IMR-90 (cell line): ENCODE data around the gene MRPL33.

Source experiments
- BHLHE40 ChIP-seq: fragments of 150-350 bp; IDR thresholded peaks from 2 replicates; pipeline ENCODE4 v1.6.1; 2016; ENCODE audit warnings: mild to moderate bottlenecking, low read depth, low read length
- CHD1 ChIP-seq: IDR thresholded peaks from 2 replicates; pipeline ENCODE4 v1.6.1; 2012; ENCODE audit warnings: low read depth, low read length, improper control_type of control experiment
- FOS ChIP-seq: fragments of 150-350 bp; IDR thresholded peaks from 2 replicates; pipeline ENCODE4 v1.6.1; 2016; ENCODE audit warnings: low read depth, low read length
- MAFK ChIP-seq: IDR thresholded peaks from 2 replicates; pipeline ENCODE4 v1.6.1; 2012; ENCODE audit warnings: low read depth, low read length, improper control_type of control experiment
- MAZ ChIP-seq: IDR thresholded peaks from 2 replicates; pipeline ENCODE4 v1.6.1; 2012; ENCODE audit warnings: low read depth, mild to moderate bottlenecking, low read length, improper control_type of control experiment, moderate library complexity, borderline replicate concordance
- MXI1 ChIP-seq: IDR thresholded peaks from 2 replicates; pipeline ENCODE4 v1.6.1; 2012; ENCODE audit warnings: low read depth, mild to moderate bottlenecking, low read length, moderate library complexity, borderline replicate concordance
- POLR2A ChIP-seq: IDR thresholded peaks from 2 replicates; pipeline ENCODE4 v1.6.1; 2012; ENCODE audit warnings: mild to moderate bottlenecking, low read depth, low read length
- RAD21 ChIP-seq: IDR thresholded peaks from 2 replicates; pipeline ENCODE4 v1.6.1; 2012; ENCODE audit warnings: low read length, improper control_type of control experiment
- RCOR1 ChIP-seq: IDR thresholded peaks from 2 replicates; pipeline ENCODE4 v1.6.1; 2012; ENCODE audit warnings: mild to moderate bottlenecking, low read length, improper control_type of control experiment; ENCODE audit not compliant: insufficient replicate concordance
- RFX5 ChIP-seq: IDR thresholded peaks from 2 replicates; pipeline ENCODE4 v1.8.0; 2012; ENCODE audit warnings: low read depth, mild to moderate bottlenecking, low read length, moderate library complexity
- SMC3 ChIP-seq: fragments of 150-350 bp; IDR thresholded peaks from 2 replicates; pipeline ENCODE4 v1.6.1; 2016; ENCODE audit warnings: low read depth, mild to moderate bottlenecking, antibody characterized with exemption, low read length, moderate library complexity
- TF ChIP-seq, protein P1 (sequence below): conservative IDR thresholded peaks from 2 replicates; pipeline ENCODE4 v1.5.1; 2012; ENCODE audit warnings: mild to moderate bottlenecking, low read depth, low read length, improper control_type of control experiment
- TF ChIP-seq, protein P2 (sequence below): fragments of 150-350 bp; IDR thresholded peaks from 2 replicates; pipeline ENCODE4 v1.6.1; 2016; ENCODE audit warnings: low read depth, mild to moderate bottlenecking, low read length, moderate library complexity, borderline replicate concordance

DNA sequence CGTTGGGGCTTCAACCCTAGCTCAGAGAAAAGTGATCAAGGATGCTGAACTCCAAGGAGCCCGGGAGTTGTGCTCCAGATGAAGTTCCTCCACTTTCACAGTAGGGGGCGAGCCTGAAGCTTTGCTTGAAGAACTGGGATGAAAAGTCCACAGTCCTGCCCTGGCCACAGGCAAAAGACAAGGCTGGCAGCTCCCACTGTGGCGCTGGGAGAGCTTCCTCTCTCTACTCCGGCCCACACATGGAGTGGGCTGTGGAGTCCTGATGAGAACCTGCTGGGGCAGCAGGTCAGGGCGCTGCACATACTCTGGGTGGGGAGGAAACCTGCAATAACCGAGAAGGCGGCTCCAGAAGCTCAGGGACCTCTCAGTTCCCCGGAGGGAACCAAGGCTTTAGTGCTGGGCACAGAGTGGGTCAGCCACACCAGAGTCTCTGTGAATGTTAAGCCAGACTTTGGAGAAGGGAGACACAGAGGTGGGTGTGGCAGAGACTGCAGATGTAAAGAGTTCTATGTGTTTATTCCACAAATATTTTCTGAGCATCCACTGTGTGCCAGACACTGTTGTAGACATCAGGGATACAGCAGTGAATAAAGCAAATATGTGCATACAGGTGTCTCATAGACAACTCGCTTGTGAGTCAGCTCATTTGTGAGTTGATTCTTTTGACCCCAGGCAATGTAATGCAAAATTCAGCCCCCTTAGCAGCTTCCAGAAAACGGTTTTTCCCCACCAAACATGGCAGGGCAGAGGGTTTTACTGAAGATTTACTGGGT, 48.0 kb upstream of the MRPL33 start:
- TF ChIP-seq, protein P1, sequence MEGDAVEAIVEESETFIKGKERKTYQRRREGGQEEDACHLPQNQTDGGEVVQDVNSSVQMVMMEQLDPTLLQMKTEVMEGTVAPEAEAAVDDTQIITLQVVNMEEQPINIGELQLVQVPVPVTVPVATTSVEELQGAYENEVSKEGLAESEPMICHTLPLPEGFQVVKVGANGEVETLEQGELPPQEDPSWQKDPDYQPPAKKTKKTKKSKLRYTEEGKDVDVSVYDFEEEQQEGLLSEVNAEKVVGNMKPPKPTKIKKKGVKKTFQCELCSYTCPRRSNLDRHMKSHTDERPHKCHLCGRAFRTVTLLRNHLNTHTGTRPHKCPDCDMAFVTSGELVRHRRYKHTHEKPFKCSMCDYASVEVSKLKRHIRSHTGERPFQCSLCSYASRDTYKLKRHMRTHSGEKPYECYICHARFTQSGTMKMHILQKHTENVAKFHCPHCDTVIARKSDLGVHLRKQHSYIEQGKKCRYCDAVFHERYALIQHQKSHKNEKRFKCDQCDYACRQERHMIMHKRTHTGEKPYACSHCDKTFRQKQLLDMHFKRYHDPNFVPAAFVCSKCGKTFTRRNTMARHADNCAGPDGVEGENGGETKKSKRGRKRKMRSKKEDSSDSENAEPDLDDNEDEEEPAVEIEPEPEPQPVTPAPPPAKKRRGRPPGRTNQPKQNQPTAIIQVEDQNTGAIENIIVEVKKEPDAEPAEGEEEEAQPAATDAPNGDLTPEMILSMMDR = peak; percentile 77
- TF ChIP-seq SMC3 (peak; percentile 52), POLR2A (no peak), CHD1 (no peak), BHLHE40 (no peak), FOS (no peak), RAD21 (peak; percentile 76), RFX5 (no peak), RCOR1 (no peak), MAZ (no peak), MAFK (no peak), MXI1 (no peak)
- TF ChIP-seq, protein P2, sequence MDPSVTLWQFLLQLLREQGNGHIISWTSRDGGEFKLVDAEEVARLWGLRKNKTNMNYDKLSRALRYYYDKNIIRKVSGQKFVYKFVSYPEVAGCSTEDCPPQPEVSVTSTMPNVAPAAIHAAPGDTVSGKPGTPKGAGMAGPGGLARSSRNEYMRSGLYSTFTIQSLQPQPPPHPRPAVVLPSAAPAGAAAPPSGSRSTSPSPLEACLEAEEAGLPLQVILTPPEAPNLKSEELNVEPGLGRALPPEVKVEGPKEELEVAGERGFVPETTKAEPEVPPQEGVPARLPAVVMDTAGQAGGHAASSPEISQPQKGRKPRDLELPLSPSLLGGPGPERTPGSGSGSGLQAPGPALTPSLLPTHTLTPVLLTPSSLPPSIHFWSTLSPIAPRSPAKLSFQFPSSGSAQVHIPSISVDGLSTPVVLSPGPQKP = no peak
